Measurements from ENCODE around the gene MOCS2.

Gene MOCS2

DNA sequence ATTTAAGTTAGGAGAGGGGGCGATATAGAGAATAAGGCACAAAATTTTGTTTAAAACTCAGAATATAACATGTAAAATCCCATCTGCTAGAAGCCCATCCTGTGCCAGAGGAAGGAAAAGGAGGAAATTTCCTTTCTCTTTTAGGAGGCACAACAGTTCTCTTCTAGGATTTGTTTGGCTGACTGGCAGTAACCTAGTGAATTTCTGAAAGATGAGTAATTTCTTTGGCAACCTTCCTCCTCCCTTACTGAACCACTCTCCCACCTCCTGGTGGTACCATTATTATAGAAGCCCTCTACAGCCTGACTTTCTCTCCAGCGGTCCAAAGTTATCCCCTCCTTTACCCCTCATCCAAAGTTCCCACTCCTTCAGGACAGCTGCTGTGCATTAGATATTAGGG is 18.3 kb downstream of the MOCS2 start:
- no peak for DNase-seq

DNA sequence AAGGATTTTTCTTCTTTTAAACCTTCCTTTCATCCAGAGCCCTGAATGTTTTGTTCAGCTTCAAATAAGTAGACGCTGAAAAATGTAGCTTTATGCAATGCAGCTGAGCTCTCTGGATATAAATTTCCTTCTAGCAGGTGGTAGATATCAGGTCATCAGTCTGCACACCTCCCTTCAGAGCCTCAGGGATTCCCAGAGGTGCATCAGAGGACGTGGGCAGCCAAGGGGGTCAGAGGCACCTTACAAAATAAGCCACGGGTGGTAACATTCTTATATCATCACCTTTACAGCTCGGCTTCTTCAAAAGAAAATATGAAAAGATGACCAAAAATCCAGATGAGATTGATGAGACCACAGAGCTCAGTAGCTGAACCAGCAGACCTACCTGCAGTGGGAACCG is 19.3 kb downstream of the MOCS2 start:
- DNase-seq: no peak

- DNase-seq: no peak
Measured at GRCh38 chr5:53089481-53089991, 20.0 kb downstream of the MOCS2 start.

GRCh38 chr5:53087621-53088121 is 21.9 kb downstream of the MOCS2 start:
- DNase-seq: no peak

DNA sequence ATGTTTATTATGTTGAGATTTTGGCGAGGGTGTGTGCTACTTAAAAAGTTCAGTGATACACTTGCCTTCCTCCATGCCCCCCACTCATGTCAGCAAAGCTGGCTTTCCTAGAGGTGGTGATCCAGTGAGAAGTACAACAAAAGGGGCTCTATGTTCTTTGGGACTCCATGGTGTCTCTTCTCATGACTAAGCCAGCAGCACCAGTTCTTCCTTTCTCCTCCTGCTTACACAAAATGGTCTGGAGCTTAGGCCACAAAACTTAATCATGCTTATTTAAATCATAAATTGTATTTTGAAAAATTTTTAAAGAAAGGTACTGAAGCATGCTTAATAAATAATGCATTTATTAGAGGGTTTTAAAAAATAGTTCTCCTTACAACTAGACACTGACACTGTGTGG is 22.4 kb downstream of the MOCS2 start:
- no peak for DNase-seq

- no peak for DNase-seq
Measured at GRCh38 chr5:53084546-53085255, 24.9 kb downstream of the MOCS2 start.

DNA sequence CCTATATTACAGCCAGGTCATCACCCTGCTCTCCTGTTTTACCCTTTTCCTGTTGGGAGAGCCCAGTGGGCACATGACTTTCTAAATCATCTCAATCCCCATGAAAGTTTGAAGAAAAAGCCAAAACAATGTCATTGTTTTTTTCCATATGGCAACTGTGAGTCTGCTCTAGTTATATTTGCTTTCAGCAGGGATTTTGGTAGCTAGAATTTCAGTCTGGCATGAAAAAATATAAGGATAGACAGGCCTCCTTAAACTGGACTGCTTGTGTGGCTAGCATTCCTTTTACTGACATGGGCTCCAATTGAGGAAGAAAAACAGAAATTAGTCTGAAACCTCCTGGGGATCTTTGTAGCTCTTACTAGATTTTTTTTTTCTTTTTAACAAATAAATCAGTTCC is 25.6 kb downstream of the MOCS2 start:
- no peak for DNase-seq

GRCh38 chr5:53080271-53080670 is 29.3 kb downstream of the MOCS2 start:
- no peak for DNase-seq

GRCh38 chr5:53076014-53076583 is 33.5 kb downstream of the MOCS2 start:
- no peak for DNase-seq

DNA sequence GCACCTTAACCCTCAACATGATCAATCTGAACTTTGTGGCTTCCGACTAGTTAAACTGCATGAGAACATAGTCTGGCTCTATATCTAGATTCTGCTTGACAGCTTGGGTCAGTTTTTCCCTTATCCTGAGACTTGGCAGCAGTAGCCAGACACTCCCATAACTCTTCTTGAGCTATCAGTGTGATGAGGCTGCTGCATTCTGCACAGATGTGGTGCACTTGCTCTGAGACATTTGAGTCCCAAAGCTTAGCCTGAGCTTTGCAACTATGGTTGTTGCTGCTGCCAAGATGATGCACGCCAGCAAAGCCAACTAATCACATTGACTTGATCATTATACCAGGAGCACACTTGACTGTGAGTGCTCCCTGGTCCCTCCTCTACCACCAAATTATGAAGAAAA is 36.2 kb downstream of the MOCS2 start:
- DNase-seq: no peak

- DNase-seq: no peak
Measured at GRCh38 chr5:53071738-53072137, 37.8 kb downstream of the MOCS2 start.

- no peak for DNase-seq
Measured at GRCh38 chr5:53071298-53071697, 38.3 kb downstream of the MOCS2 start.

DNA sequence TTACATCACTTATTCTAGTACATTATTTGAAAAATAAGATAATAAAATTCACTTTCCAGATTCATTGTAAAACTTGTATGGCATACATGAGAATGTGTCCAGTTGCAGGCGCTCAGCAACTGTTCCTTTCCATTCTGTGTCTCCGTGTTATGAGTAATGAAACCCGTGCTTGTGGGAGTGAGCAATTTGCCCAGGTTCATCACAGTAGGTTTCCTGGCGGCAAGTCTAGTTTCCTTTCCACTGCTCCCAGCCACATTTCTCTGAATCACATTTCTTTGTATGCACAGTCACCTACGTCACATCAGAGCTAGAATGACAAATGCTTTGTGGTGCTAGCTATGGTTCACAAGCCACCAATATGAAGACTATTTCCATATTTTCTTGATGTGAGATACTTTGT is 39.9 kb downstream of the MOCS2 start:
- DNase-seq: peak; percentile 16

GRCh38 chr5:53068291-53068836 is 41.2 kb downstream of the MOCS2 start:
- DNase-seq: no peak

GRCh38 chr5:53067641-53068040 is 41.9 kb downstream of the MOCS2 start:
- DNase-seq: no peak

DNA sequence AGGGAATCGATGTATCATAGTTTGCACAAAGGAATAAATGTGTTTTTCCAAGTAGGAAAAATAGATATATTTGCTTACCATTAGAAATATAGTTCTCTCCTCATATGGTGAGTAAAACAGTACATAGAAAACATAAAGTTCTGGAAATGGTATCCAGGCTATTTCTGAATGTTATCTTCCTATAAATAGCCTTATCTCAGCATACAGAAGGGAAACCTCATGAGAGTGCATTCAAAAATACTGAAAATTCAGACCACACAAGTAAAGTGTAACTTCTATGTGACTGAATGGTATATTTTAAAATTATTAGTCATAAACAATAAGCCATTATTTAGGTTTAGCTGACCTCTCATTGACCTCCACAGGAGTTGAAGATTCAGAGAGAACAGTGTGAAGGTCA is 43.5 kb downstream of the MOCS2 start:
- DNase-seq: no peak

GRCh38 chr5:53063791-53064190 is 45.8 kb downstream of the MOCS2 start:
- no peak for DNase-seq

- no peak for DNase-seq
Measured at GRCh38 chr5:53063176-53063575, 46.4 kb downstream of the MOCS2 start.

DNA sequence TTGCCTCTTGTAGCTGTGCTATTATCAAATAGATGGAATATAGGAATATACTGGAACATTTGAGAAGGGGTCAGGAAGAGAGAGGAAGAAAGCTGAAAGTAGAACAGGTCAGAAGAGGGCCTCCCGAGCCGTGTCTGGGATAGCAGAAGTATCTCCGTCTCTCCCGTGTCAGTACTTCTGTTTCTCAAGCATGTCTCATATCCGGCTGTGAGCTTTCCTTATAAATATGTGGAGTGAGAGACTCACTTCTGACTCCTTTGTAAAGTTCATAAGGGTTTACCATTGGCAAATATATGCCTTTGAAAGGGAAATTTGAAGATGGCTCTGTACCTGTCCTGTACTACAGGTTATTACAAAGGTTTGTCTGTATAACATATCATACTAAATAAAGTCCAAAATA is 50.3 kb downstream of the MOCS2 start:
- DNase-seq: no peak

- DNase-seq: no peak
Measured at GRCh38 chr5:53055365-53055764, 54.2 kb downstream of the MOCS2 start.

DNA sequence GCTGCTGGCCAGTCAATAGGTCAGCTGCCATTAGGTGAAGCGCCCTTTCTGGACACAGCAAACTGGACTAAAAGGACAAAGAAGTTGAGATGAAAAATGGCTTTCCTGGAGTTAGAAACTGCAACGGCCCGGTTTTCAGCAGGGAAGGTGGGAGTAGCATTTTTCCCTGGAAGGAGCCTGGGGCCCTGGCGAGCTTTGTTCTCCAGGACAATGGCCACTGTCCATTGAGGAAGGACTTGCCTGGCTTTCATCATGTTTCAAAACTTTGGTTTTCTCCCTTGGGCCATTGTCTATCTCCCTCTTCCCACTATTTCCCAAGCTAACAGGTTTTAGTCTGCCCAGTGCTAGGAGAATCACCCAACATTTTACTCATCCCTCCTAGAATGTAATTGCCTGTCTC is 56.2 kb downstream of the MOCS2 start:
- DNase-seq: no peak

- DNase-seq: no peak
Measured at GRCh38 chr5:53052499-53052898, 57.1 kb downstream of the MOCS2 start.

DNA sequence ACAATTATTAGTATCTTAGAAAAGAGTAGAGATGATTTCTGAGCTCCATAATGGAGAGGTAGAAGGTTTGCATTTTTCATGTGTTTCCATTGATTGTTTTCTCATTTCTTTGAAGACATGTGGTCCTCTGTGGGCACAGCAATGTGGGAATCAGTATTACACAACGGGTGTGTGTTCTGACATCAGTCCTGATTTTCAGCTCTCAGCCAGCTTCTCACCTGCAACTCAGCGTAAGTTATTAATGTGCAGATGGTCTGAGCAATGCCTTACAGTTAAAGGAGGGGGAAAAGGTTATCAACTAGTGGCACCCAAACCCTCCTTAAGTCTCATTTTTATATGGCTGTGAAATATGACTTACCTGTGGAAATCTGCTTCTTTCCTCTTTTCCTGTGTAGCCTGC is 61.3 kb downstream of the MOCS2 start:
- no peak for DNase-seq

Data from activated T-cell treated with anti-CD3 and anti-CD28 coated beads for 4 hours (primary cell).